Ureter (tissue), 1 donor: Measurements from ENCODE around the gene PDE4D. TPM values are rescaled to one million over a fixed set of nuclear protein-coding genes. Genes with fewer than 3 reads are reported as not detected.

Source experiments
- DNase-seq: peaks from one replicate; pipeline ENCODE4 v3.0.0-alpha.2; 2020; ENCODE audit warnings: low spot score
- total RNA-seq: library from RNA; stranded (reverse); gene quantifications from one replicate; pipeline ENCODE4 v1.2.4, GENCODE V29; 2023
- donor health status: DM: yes; HTN: yes; CAD: no.

PDE4D gene
- total RNA-seq, 1 donor from 2014 or later = 106 TPM

GRCh38 chr5:59142927-59143326 lies 750.6 kb downstream of the PDE4D start:
- DNase-seq = no peak

DNA sequence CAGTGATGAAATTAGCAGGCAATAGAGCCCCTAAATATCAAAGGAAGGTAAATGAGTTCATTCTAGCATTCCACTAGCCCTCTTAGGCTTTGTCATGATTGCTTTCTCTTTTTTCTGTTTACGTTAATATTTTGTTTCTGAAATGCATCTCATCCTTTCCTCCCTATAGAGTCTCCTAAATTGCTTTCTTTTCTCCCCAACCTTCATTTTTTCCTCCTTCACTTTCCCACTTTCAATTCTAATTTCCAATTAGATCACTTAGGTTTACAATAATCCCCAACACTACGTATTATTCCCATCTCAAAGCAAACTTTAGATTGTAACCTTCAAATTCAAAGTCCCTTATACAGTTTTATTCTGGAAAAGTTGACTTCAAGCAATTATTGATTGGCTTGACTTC lies 751.4 kb downstream of the PDE4D start:
- DNase-seq = no peak

- no peak for DNase-seq
Measured at GRCh38 chr5:59140133-59140532, 753.4 kb downstream of the PDE4D start.

DNA sequence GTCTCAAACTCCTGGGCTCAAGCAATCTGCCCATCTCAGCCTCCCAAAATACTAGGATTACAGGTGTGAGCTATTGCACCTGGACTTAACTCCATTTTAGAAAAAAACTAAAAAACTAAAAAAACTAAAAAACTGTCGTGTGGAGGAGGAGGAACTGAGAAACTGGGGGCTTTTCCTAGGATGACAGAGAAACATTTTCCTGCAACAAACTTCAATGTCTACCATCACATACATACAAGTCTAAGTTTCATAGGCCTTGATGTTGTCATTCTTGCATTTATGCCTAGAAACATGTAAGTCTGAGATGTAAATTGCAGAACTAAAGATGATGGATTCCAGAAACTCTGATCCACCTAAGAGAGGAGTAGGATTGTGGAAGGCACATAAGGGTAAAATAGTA lies 753.8 kb downstream of the PDE4D start:
- DNase-seq = no peak

- no peak for DNase-seq
Measured at GRCh38 chr5:59138509-59138908, 755.0 kb downstream of the PDE4D start.

- DNase-seq = no peak
Measured at GRCh38 chr5:59137846-59138245, 755.7 kb downstream of the PDE4D start.

DNA sequence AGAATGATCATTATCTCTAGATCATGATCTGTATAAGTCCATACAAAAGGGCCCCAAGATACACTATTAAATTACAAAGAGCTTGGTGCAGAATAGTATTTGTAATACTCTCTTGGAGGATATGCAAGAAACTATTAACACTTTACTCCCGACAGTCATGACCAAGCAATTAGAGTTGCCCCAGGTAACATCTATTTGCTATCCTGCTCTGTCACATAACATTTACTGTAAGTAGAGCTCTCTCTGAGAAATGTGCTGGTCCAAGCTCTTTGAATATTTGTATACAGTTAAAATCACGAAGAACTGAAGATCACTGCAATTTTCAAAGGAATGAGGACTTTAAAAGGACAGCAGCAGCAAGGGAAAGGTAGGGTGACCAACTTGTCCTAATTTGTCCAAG lies 757.0 kb downstream of the PDE4D start:
- no peak for DNase-seq

DNA sequence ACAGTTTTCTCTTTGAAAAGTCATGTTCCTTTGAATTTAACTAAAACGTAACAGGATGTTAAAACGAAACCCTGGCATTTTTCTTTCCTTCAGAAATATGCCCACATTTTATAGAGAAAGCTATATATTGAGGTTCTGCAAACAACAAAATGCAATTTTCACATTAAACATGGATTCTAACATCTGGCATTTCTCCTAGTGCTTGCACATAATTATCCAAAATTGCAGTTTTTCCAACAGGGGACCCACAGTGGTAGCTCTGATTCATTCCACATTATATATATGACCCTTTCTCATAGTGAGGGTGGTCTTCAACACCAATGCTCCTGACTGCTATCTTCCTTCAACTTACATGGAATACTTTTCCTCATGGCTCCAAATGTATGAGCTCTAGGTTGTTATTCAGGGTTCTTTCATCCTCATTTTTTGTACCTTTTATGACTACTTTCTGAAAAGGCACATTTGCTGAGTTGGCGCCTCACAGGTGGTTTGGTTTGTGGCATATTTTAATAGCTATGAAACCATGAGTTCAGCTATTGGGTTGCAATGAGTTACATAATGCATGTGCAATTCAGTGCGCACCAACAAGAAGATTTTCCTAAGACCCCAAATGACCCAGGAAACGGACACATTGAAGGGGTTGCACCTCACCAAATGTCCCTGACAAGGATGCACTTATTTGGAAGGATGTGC lies 758.9 kb downstream of the PDE4D start:
- DNase-seq = no peak

- no peak for DNase-seq
Measured at GRCh38 chr5:59133764-59134261, 759.7 kb downstream of the PDE4D start.

GRCh38 chr5:59132131-59132530 lies 761.4 kb downstream of the PDE4D start:
- no peak for DNase-seq

DNA sequence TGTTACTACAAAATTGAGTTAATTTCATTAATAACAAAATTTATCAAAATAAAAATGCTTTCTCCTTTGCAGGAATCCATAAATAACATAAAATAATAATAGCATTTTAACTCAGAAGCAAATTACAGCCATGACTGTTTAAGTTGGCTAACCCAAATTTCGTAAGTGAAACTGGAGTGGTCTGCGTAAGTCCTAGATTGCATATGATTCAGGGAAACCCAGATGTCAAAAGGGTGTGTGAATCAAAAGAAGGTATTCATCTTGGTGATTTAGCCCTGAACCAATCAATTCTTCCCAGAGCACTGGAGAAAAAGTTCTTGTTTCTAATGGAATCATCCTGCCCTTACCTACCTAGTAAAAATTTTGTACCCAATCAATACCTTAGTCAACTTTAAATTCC lies 763.1 kb downstream of the PDE4D start:
- DNase-seq = no peak

DNA sequence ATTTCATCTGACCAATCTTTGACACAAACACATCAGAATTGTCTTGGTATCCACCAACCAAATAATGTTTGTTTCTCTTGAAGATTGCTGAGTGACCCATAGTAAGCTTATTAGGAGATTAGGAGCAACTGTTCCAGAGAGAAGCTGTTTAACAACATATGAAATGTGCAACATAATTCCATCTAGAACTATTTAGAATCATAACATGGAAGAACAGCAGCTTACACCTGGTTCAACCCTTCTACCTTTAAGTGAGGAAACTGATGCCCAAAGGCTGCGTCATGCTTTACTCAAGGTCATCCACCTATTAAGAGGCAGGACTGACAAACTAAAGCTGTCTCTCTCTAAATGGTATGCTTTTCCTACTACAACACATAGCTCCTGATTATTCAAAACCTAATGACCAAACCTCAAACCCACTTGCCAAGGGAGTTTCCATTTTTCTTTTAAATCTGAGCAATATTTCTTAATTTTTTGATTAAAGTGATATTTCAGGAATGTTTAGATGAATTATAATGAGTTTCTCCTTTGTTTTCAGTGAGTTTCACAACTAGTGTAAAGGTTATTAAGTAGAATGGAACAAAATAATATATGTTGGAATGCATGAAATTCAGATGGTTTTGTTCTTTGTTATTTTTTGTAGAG lies 764.8 kb downstream of the PDE4D start:
- no peak for DNase-seq

DNA sequence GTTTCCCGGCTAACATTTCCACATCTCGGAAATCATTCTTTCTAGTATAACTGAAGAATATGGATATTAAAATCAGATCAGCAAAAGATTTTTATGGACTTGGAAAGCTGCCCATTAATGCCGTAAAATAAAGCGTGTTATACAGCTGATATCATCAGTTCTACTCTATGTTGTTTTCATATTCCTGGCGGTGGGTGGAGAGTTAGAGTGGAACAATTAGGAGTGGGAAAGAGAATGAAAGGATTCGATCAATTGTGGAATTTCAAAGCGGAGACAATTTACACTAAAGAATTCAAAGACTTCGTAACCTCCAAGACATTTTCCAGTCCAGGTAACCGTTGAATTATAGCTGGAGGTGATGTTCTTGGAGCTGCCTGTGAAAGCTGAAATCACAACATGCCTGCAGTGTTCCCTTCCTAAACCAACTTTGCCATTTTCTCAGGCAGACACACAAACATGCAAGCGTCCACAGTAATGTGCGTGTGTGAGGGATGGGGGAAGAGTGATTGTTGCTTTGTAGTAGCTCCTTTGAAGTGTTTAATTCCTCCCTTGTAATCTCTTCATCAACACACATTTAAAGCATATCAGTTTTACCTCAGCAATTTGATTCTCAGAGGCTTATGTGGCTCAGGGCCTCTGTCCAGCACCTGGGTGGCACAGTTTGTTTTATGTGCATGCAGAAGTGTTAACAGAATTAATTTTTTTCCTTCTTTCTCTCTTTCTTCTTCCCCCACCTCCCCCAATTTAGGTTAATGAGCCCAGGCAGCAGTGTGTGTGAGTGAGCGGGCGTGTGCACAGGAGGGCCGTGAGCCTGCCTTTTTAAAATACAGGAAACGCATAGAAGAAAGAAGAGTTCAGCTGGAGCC lies 766.6 kb downstream of the PDE4D start:
- no peak for DNase-seq

DNA sequence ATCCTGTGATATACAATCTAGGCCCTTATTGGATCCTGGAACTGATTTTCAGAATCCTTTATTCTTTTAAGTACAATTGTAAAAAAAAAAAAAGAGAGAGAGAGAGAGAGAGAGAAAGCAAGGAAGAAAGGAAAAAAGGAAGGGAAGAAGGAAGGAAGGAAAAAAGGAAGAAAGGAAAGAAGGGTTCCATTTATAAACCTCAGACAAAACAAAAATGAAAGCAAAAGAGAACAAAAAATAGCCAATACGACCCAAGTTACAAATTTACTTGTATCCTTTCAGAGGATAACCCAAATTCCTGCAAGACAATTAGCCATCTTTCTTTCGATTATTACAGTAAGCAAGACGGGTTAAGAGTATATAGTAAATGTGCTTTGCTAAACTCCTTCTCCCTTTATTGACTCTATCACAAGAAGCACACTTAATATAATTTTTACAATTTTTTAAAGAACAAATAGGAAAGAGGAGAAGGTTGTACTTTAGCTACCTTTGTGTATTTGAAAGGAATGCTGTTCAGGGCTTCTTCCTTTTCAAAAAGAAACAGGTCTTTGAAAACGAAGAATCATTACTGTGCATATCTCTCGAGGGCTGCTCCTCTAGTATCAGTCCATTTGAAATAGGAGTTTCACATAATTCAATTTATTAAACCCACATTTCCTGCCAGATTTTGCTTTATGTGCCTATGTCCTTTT lies 767.4 kb downstream of the PDE4D start:
- DNase-seq = no peak

- no peak for DNase-seq
Measured at GRCh38 chr5:59125011-59125961, 768.2 kb downstream of the PDE4D start.

DNA sequence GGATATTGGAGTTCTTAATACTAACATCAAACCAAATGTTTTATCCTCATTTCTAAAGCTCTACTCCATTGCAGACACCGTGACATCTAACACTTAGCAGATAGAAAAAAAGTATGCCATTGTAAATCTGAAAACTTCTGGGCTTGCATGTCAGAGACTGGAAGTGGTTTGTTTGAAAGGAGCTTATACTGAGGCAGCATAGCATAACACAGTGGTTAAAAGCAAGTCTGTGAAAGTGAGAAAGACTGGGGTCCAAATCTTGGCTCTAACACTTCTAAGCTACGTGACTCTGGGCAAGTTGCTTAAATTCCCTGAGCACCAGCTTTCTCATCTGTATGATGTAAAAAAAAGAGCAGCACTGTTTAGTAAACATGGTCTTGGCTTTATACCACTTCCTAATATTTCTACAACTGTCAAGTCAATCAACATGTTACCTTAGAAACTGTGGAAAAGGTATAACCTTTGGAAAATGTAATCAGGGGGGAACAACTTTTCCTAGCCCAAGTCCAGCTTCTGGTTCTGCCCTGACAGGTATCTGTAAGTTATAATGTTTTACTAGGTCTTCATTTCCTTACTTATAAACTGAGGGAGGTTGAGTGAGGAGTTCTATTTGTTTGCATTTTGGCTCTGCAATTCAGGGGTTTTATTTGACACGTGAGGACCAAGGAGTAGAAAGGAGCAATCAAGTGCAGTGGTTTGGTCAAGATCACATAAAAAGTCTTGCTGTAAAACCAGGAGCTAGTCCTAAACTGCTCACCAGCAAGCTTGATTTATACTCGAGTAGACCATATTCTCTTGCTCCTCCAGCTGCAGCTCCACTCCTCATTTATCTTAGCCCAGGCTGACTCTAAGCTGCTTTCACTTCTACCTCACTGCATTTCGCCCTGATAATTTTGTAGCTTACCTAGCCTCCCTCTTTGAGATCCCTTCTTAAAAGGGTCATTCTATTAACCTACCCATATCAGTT lies 769.6 kb downstream of the PDE4D start:
- no peak for DNase-seq

DNA sequence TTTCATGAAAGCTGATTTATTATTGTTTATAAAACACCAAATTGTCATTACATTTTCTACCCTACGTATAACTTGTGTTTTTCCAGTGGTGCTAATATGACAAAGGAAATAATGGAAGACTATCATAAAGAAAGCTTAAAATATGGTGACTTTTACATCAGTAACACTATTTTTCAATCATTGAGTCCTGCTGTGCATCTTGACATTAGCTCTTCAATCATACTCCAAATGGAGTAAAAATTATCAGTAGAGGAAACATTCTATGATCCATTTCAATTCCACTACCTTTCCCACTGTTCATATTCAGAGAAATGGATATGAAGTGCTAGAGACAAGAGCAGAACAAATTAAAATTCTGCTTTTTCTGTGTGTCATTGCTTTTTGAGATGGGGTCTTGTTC lies 774.0 kb downstream of the PDE4D start:
- DNase-seq = no peak

GRCh38 chr5:59117320-59117719 lies 776.2 kb downstream of the PDE4D start:
- DNase-seq = no peak

- DNase-seq = no peak
Measured at GRCh38 chr5:59116231-59116865, 777.2 kb downstream of the PDE4D start.
